Skeletal muscle cell (primary cell): ENCODE data around the gene MSMB.
"Not testable (repeated sequence)": the region's sequence is repeated elsewhere in the genome, so short reads cannot be mapped to it uniquely, and the experiment has no call there.

Source experiments
- DNase-seq: peaks from one replicate; pipeline ENCODE4 v3.0.0-alpha.2; 2010; ENCODE audit warnings: low read depth
- H3K4me3 ChIP-seq: 2 replicates; pipeline ENCODE4 v1.5.1; 2011; ENCODE audit warnings: low read depth, mild to moderate bottlenecking, control low read depth, low read length, moderate library complexity

MSMB gene

GRCh38 chr10:46073564-46073963, 27.5 kb upstream of the MSMB start:
- DNase-seq = no peak

DNA sequence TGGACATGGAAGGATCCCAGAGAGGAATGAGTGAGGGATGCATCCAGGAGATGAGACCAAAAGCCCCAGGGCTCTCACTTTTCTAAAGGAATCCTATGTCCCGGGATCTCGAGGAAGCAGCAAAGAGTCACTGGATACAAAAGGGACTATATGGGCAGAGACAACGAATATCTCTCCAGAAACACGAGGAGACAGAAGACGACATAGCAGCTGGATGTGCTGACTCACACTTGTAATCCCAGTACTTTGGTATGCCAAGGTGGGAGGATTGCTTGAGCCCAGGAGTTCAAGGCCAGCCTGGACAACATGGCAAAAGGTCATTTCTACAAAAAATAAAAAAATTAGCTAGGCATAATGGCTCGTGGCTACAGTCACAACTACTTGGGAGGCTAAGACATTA, 24.7 kb upstream of the MSMB start:
- no peak overlapping the region for H3K4me3 ChIP-seq
- no peak for DNase-seq

More at GRCh38 chr10:46073564-46073963, 27.5 kb upstream of the MSMB start:
- H3K4me3 ChIP-seq = no peak overlapping the region

- no peak overlapping the region for H3K4me3 ChIP-seq
- DNase-seq = no peak
These were observed 23.8 kb upstream of the MSMB start for GRCh38 chr10:46069771-46070463.

GRCh38 chr10:46068905-46069304, 22.8 kb upstream of the MSMB start:
- no peak for DNase-seq
- no peak overlapping the region for H3K4me3 ChIP-seq

DNA sequence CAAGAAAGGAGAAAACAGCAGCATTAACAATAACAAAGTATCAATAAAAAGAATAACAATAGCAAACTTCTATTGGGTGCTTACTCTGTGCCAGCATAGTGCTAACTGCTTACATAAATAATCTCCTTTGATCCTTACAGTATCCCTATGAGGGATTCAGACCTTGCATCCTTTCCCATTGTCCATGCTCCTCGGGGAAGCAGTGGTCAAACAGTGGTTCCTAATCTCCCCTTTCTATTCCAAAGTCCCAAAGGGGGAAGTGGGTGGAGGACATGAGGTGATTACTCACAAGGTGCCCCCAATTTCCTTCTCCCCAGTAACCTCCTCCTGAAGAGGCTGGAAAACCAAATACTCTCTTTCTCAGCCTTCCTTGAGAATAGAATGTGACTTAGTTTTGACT, 22.0 kb upstream of the MSMB start:
- no peak for DNase-seq
- H3K4me3 ChIP-seq = no peak overlapping the region

GRCh38 chr10:46064269-46064817, 18.3 kb upstream of the MSMB start:
- no peak for DNase-seq
- no peak overlapping the region for H3K4me3 ChIP-seq

DNA sequence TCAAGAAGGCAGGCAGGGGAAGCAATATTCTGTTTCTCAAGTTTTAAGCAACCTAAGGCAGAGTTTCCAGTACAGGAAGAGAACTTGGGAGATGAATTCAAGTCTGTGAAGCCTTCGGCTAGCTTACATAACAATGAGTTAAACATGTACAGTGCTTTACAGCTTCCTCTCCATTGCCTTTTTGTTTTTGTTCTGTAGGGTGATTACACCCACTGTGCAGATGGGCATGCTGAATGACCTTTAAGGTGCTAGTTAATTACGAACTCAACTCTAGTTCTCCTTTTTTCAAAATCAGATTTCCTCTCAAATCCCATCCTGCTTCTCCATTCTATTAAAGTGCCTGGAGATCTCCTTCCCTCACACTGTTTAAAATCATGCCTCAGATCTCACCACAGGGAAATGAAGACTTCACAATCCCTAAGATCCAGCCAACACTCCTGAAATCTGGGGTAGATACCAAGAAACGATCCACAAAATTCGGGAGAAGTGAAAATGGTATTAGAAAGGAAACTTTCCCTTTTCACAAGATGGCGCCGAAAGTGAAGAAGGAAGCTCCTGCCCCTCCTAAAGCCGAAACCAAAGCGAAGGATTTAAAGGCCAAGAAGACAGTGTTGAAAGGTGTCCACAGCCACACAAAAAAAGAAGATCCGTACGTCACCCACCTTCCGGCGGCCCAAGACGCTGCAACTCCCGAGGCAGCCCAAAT, 16.8 kb upstream of the MSMB start:
- DNase-seq = no peak
- H3K4me3 ChIP-seq = no peak overlapping the region

- no peak for DNase-seq
- no peak overlapping the region for H3K4me3 ChIP-seq
These were observed 14.6 kb upstream of the MSMB start for GRCh38 chr10:46060706-46061105.

- DNase-seq, H3K4me3 ChIP-seq: not testable (repeated sequence)
These were observed 11.9 kb upstream of the MSMB start for GRCh38 chr10:46057927-46058326.

DNA sequence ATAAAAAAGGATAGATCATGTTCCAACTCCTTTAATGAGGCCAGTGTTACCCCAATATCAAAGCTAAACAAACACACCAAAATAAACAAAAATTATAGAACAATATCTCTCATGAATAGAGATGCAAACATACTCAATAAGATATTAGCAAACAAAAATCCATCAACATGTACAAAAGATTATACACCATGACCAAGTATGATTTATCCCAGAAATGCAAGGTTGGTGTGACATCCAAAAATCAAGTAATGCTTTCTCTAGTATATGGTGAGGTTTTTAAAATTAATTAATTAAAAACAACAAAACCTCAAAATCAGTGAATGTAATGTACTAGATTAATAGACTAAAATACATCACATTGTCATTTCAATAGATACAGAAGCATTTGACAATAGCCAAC, 11.0 kb upstream of the MSMB start:
- no peak for DNase-seq
- H3K4me3 ChIP-seq = no peak overlapping the region

GRCh38 chr10:46055771-46056170, 9.7 kb upstream of the MSMB start:
- no peak overlapping the region for H3K4me3 ChIP-seq
- no peak for DNase-seq

GRCh38 chr10:46053534-46054434, 7.7 kb upstream of the MSMB start:
- no peak overlapping the region for H3K4me3 ChIP-seq
- DNase-seq = no peak

DNA sequence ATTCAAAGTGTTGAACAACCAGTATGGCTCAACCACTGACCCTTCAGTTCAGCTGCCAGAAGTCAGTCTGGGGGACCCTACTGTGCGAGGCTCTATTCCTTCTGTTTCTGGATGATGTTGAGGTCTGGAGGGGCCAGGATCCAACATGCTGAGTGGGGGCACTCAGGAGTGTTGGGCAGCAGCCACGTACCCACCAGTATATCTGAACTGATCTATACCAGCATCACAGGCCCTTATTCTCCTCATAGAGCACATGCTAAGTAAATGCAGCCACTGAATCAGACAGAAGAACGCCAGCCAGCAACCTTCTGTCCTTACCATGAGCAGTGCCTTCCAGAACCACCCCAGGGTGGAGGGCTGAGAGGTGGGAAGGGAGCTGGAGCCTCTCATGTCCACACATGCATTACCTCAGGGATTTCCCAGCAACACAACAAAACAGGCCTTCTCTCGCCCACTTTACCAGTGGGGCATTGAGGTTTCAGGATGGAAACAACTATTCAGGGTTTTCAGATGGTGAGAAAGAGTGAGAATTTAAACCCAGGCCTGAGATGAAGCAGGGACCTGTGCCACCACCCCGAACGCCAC, 6.8 kb upstream of the MSMB start:
- DNase-seq = no peak

GRCh38 chr10:46052057-46052790, 6.2 kb upstream of the MSMB start:
- DNase-seq = no peak
- no peak overlapping the region for H3K4me3 ChIP-seq

More for the DNA sequence above, 6.8 kb upstream of the MSMB start:
- no peak overlapping the region for H3K4me3 ChIP-seq

- H3K4me3 ChIP-seq = no peak overlapping the region
- no peak for DNase-seq
These were observed 5.0 kb upstream of the MSMB start for GRCh38 chr10:46050941-46051623.

DNA sequence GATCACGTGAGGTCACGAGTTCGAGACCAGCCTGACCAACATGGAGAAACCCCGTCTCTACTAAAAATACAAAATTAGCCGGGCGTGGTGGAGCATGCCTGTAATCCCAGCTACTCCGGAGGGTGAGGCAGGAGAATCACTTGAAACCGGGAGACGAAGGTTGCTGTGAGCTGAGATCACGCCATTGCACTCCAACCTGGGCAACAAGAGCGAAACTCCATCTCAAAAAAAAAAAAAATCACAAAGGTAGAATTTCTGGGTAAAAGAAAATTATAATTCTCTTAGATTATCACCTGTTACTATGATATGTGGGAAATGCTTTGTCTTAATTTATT, 3.4 kb upstream of the MSMB start:
- not testable (repeated sequence) for DNase-seq, H3K4me3 ChIP-seq

DNA sequence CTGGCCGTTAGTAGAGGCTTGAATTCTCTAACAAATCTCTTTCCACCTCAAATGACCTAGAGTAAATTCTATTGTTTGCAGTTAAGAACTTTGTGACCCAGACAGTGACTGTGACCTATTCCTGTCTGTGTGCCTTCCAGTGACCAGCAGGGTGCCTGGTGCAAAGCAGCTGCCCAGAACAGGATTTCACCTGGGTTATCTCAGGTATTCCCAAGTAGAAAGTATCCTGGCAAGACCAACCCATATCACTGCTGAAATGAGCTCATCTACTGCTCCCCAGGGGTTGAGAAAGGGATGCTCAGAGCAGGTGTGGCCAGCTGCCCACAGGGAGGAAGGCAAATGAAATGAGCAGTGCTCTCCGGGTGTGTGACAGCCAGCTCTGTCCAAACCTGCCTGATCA, 2.1 kb upstream of the MSMB start:
- no peak overlapping the region for H3K4me3 ChIP-seq
- DNase-seq = no peak

DNA sequence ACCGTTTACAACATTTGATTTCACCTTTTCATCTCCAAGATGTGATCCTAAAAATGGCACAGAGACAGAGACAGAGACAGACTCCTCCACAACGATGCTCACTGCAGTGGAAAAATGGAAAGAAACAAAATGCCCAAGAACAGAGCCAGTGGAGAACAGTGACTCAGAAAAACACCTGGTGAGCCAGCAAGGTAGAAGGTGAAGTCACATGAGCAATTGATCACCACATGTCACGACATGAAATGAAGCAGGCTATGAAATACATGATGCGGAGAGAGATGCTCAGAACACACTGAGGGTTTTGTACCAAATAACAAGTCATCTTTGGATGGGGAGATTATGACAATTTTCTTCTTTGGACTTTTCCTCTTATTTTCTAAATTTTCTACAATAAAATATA, 3.5 kb downstream of the MSMB start:
- DNase-seq = no peak
- H3K4me3 ChIP-seq = no peak overlapping the region

DNA sequence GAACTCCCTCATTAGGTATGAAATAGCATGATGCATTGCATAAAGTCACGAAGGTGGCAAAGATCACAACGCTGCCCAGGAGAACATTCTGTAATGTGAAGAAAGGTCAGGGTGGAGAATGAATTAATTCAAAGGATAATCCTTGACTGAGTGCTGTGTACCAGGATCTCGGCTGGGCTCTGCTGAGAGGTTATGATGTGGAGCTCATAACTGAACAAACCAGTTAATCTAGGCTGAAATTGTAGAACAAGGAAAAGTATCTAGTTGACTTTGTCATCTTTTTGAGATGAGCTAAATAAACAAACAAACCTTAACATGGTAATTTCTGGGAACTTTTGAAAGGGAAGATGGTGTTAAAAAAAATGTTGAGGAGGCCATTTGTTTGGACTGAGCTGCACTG, 6.1 kb downstream of the MSMB start:
- no peak for DNase-seq
- no peak overlapping the region for H3K4me3 ChIP-seq
